SKM-1 (cell line): Measurements from ENCODE around the gene RGS7.

Source experiments
- DNase-seq: peaks from one replicate; lab custom pipeline; 2025; ENCODE audit not compliant: unreplicated experiment; lab: John Stamatoyannopoulos, UW

Gene RGS7

GRCh38 chr1:240854367-240854766, 502.6 kb downstream of the RGS7 start:
- no peak for DNase-seq

- DNase-seq = no peak
These were observed 509.7 kb downstream of the RGS7 start for GRCh38 chr1:240847325-240847724.

GRCh38 chr1:240844486-240844885, 512.5 kb downstream of the RGS7 start:
- DNase-seq = no peak

GRCh38 chr1:240843798-240844197, 513.2 kb downstream of the RGS7 start:
- no peak for DNase-seq

- DNase-seq = no peak
These were observed 520.7 kb downstream of the RGS7 start for GRCh38 chr1:240836271-240836670.

GRCh38 chr1:240835291-240835690, 521.7 kb downstream of the RGS7 start:
- no peak for DNase-seq

GRCh38 chr1:240833075-240833474, 523.9 kb downstream of the RGS7 start:
- DNase-seq = no peak

- DNase-seq = no peak
These were observed 525.1 kb downstream of the RGS7 start for GRCh38 chr1:240831922-240832321.

GRCh38 chr1:240831191-240831631, 525.8 kb downstream of the RGS7 start:
- no peak for DNase-seq

GRCh38 chr1:240829487-240829886, 527.5 kb downstream of the RGS7 start:
- no peak for DNase-seq

GRCh38 chr1:240827786-240828185, 529.2 kb downstream of the RGS7 start:
- DNase-seq = no peak

GRCh38 chr1:240824238-240824637, 532.8 kb downstream of the RGS7 start:
- DNase-seq = no peak

GRCh38 chr1:240823357-240823756, 533.6 kb downstream of the RGS7 start:
- DNase-seq = no peak

- DNase-seq = no peak
These were observed 535.1 kb downstream of the RGS7 start for GRCh38 chr1:240821925-240822324.

GRCh38 chr1:240820816-240821215, 536.2 kb downstream of the RGS7 start:
- no peak for DNase-seq

GRCh38 chr1:240816472-240816871, 540.5 kb downstream of the RGS7 start:
- DNase-seq = no peak

GRCh38 chr1:240813720-240814119, 543.3 kb downstream of the RGS7 start:
- no peak for DNase-seq

GRCh38 chr1:240811256-240811655, 545.7 kb downstream of the RGS7 start:
- DNase-seq = no peak

- no peak for DNase-seq
These were observed 548.6 kb downstream of the RGS7 start for GRCh38 chr1:240808381-240808780.

GRCh38 chr1:240806200-240806745, 550.7 kb downstream of the RGS7 start:
- DNase-seq = no peak

- DNase-seq = no peak
These were observed 552.5 kb downstream of the RGS7 start for GRCh38 chr1:240804475-240804874.

- DNase-seq = no peak
These were observed 553.9 kb downstream of the RGS7 start for GRCh38 chr1:240803151-240803550.

GRCh38 chr1:240802271-240802670, 554.7 kb downstream of the RGS7 start:
- DNase-seq = no peak

GRCh38 chr1:240801442-240801841, 555.6 kb downstream of the RGS7 start:
- DNase-seq = no peak
